Ecto neural progenitor cell (in vitro differentiated cells): ENCODE data around the gene CDCP1.
"Not testable (repeated sequence)": the region's sequence is repeated elsewhere in the genome, so short reads cannot be mapped to it uniquely, and the experiment has no call there.

ENCODE experiments used
- DNase-seq: peaks from one replicate; pipeline ENCODE4 v3.0.0-alpha.2; 2018; ENCODE audit warnings: low spot score

CDCP1 gene

GRCh38 chr3:45055032-45055410, 91.2 kb downstream of the CDCP1 start:
- no peak for DNase-seq

GRCh38 chr3:45054196-45054857, 91.9 kb downstream of the CDCP1 start:
- DNase-seq: no peak

- DNase-seq: not testable (repeated sequence)
These were observed 92.4 kb downstream of the CDCP1 start for GRCh38 chr3:45053805-45054195.

GRCh38 chr3:45051685-45052084, 94.5 kb downstream of the CDCP1 start:
- DNase-seq: no peak

GRCh38 chr3:45049807-45050206, 96.4 kb downstream of the CDCP1 start:
- DNase-seq: no peak

GRCh38 chr3:45048244-45048643, 97.9 kb downstream of the CDCP1 start:
- no peak for DNase-seq

- no peak for DNase-seq
These were observed 102.4 kb downstream of the CDCP1 start for GRCh38 chr3:45043728-45044299.

- no peak for DNase-seq
These were observed 104.0 kb downstream of the CDCP1 start for GRCh38 chr3:45042162-45042561.

GRCh38 chr3:45041666-45042065, 104.5 kb downstream of the CDCP1 start:
- DNase-seq: no peak

GRCh38 chr3:45037720-45038455, 108.3 kb downstream of the CDCP1 start:
- peak; percentile 91 for DNase-seq

- peak; percentile 63 for DNase-seq
These were observed 110.5 kb downstream of the CDCP1 start for GRCh38 chr3:45035441-45036301.

- no peak for DNase-seq
These were observed 111.4 kb downstream of the CDCP1 start for GRCh38 chr3:45034612-45035252.

GRCh38 chr3:45033791-45034190, 112.4 kb downstream of the CDCP1 start:
- DNase-seq: no peak
